GM13976 (cell line): Measurements from ENCODE around the gene MS4A6A.

Source experiments
- DNase-seq: peaks from one replicate; pipeline ENCODE4 v3.0.0; 2012; ENCODE audit warnings: low spot score
- in situ Hi-C: fragments of 300-500 bp; cut with MboI; formaldehyde crosslinking; loops from one replicate; pipeline ENCODE4 v1.12.0; 2022; ENCODE audit warnings: low sequenced_read_pairs, mixed read lengths, inconsistent platforms; ENCODE audit not compliant: unreplicated experiment
- TF ChIP-seq, protein P1 (sequence below): IDR thresholded peaks from 2 replicates; pipeline ENCODE4 v1.5.1; 2012; ENCODE audit warnings: borderline replicate concordance, mild to moderate bottlenecking; ENCODE audit not compliant: insufficient read depth; ENCODE audit errors: extremely low read depth, missing control alignments, control extremely low read depth

MS4A6A gene

DNA sequence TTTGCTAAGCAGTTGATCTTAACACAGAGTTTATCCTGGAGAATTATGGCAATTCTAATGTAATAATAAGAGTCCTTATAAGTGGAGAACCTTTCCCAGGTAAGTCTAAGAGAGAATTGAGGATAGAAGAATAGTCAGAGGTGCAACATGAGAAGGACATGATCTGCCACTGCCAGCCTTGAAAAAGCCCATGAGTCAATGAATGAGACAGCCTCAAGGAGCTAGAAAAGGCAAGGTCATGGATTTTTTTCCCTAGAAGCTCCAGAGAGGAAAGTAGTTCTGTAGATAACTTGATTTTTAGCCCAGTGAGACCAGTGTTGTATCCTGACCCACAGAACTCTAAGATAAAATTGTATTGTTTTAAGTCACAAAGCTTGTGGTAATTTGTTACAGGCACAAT lies 16.9 kb downstream of the MS4A6A start:
- in situ Hi-C loops, result no loop called here

DNA sequence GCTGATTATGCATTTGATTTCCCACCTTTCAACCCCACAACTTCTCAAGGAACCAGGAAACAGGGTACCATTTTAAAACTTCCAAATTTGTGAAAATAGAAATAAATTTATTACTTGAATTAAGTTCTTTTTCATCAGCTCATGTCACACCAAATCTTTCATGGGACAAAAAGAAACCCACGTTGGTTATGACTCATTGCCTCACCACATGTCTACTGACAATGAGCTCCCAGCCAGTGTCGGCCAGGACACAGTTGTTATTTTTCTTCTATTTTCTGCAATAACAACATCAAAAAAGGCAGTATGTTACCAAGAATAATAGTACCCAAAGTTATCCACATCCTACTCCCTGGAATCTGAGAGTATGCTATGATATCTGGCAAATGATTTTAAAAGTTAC lies 17.3 kb downstream of the MS4A6A start:
- DNase-seq, result no peak
- TF ChIP-seq, protein P1, sequence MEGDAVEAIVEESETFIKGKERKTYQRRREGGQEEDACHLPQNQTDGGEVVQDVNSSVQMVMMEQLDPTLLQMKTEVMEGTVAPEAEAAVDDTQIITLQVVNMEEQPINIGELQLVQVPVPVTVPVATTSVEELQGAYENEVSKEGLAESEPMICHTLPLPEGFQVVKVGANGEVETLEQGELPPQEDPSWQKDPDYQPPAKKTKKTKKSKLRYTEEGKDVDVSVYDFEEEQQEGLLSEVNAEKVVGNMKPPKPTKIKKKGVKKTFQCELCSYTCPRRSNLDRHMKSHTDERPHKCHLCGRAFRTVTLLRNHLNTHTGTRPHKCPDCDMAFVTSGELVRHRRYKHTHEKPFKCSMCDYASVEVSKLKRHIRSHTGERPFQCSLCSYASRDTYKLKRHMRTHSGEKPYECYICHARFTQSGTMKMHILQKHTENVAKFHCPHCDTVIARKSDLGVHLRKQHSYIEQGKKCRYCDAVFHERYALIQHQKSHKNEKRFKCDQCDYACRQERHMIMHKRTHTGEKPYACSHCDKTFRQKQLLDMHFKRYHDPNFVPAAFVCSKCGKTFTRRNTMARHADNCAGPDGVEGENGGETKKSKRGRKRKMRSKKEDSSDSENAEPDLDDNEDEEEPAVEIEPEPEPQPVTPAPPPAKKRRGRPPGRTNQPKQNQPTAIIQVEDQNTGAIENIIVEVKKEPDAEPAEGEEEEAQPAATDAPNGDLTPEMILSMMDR, result no peak
- in situ Hi-C loops, result no loop called here

More for the DNA sequence above, 16.9 kb downstream of the MS4A6A start:
- no peak for DNase-seq
- TF ChIP-seq, protein P1, result no peak

DNA sequence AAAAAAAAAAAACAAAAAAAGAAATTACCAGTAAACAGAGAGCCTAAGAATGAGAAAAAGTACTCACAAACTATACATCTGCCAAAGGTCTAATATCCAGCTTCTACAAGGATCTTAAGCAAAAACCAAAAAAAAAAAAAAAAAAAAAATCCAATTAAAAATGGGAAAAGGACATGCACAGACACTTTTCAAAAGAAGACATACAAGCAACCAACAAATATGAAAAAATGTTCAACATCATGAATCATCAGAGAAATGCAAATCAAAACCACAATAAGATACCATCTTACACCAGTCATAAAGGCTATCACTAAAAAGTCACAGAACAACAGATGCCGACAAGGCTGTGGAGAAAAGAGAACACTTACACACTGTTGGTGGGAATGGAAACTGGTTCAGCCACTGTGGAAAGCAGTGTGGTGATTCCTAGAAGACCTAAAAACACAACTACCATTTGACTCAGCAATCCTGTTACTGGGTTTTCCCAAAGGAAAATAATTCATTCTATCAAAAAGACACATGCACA lies 18.3 kb downstream of the MS4A6A start:
- TF ChIP-seq, protein P1, result no peak
- no peak for DNase-seq
- in situ Hi-C loops, result no loop called here

DNA sequence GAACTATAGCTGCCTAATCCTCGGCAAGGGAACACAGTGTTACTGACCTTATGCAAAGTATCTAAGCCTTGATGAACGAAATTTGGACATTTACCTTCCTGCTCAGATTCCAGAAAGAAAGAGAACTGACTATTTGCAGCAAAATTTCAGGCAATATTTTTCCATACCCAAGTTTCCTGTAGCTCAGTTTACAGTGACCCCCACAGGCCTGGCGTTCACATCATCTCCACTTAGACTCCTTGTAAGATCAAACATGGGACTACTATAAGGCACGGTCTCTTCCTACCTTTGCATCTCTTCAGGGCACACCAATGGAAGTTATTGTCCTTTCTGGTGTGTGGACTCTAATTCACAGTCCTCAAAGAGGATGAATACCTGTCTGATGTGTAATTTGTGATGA lies 21.1 kb downstream of the MS4A6A start:
- in situ Hi-C loops, result no loop called here
- TF ChIP-seq, protein P1, result no peak
- no peak for DNase-seq

DNA sequence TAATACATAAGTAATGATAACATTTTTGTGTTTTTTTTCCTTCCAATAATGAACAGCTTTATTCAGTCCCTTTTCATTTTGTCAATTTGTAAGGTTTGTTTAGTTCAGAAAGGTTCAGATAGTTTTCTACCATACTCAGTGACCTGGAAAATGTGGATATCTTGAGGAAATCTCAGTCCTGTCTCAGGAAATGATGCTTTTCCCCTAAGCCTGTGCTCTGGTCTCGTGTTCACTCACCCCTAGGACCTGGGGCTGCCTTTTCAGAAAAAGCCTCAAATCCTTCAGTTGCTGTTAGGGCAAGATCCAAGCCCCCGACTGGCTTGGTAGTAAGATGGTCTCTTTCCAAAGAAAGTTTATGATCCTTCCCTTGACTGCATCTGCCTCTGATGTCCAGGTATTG lies 21.8 kb downstream of the MS4A6A start:
- in situ Hi-C loops, result no loop called here
- no peak for DNase-seq
- TF ChIP-seq, protein P1, result no peak

DNA sequence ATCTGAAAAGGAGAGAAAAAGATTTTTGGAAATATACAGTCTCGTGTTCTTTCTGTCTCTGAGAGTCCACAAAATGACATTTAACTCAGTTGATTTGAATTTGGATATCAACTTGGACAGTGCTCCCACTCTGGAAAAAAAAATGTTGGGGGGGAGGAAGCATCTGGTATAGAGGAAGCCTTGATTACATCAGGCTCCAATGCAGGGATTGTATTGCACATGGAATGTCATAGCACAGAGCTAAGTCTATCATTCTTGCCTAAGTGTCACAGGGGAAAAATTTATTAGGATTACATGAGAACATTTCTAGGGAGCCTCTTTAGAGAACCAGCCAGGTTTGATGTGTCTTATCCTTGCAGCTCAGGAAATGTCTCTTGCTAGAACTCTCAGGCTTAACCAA lies 23.0 kb downstream of the MS4A6A start:
- TF ChIP-seq, protein P1, result no peak
- in situ Hi-C loops, result no loop called here
- no peak for DNase-seq

DNA sequence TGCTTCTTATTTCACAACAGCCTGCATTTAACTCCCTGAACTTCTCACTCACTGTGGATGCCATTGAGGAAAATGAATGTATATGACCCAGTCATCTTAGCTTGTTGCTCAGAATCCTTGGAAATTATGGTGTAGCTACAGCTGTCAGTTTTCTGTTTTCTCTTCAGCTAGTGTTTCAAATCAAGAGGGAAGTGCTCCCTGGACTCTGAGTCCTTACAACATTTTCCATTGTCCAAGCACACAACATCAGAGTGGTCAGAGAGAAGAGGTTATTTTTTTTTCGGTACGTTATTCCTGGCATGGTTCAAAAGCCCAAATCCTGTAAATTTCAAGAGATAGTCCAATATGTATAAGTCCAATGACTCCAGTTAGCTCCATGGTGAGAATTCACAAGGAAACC lies 23.6 kb downstream of the MS4A6A start:
- TF ChIP-seq, protein P1, result no peak
- DNase-seq, result no peak
- in situ Hi-C loops, result no loop called here
